Muscle of leg (tissue), 11 donors: ENCODE results near the gene ATP2A2. TPM values are rescaled to one million over a fixed set of nuclear protein-coding genes. Genes with fewer than 3 reads are reported as not detected.

ENCODE experiments used
- DNase-seq: peaks from one replicate; pipeline ENCODE4 v3.0.0; 2013
- H3K27ac ChIP-seq: one replicate; pipeline ENCODE4 v1.5.1; 2013; ENCODE audit warnings: mild to moderate bottlenecking, low read length, control low read depth
- H3K27me3 ChIP-seq: one replicate; pipeline ENCODE4 v1.6.1; 2013; ENCODE audit warnings: low read length; ENCODE audit not compliant: control insufficient read depth, insufficient read depth
- H3K36me3 ChIP-seq: one replicate; pipeline ENCODE4 v1.6.1; 2013; ENCODE audit warnings: low read length; ENCODE audit not compliant: control insufficient read depth, insufficient read depth
- H3K4me1 ChIP-seq: one replicate; pipeline ENCODE4 v1.6.1; 2013; ENCODE audit warnings: low read length; ENCODE audit not compliant: control insufficient read depth, insufficient read depth
- H3K4me3 ChIP-seq: one replicate; pipeline ENCODE4 v1.5.1; 2013; ENCODE audit warnings: low read length, control low read depth
- H3K9me3 ChIP-seq: replicated peaks from 2 replicates; pipeline ENCODE4 v1.6.1; 2013; ENCODE audit warnings: low read depth, low read length; ENCODE audit not compliant: control insufficient read depth
- WGBS: methylation state at CpG from one replicate; pipeline ENCODE4 v1.1.5; 2013; ENCODE audit warnings: missing lambda C conversion rate; ENCODE audit not compliant: insufficient coverage; 5-methylcytosine and 5-hydroxymethylcytosine counted together
- polyA plus RNA-seq, 8 donors: library from polyadenylated mRNA; unstranded; fragments of 120-200 nt; gene quantifications; one replicate each; pipeline versions ENCODE4 v1.2.1 to v1.2.3, GENCODE V29; 2013; ENCODE audit warnings: inconsistent platforms in 1 of 8, low replicate concordance in 1 of 8; ENCODE audit not compliant: insufficient read length in 8 of 8, insufficient read depth in 1 of 8
- total RNA-seq: library from RNA; stranded (reverse); fragments of 120-200 nt; gene quantifications from one replicate; pipeline ENCODE4 v1.2.4, GENCODE V29; 2013

The ATP2A2 gene
- total and polyA plus RNA-seq, 9 donors, result 312 to 712 (median 556) TPM

DNA sequence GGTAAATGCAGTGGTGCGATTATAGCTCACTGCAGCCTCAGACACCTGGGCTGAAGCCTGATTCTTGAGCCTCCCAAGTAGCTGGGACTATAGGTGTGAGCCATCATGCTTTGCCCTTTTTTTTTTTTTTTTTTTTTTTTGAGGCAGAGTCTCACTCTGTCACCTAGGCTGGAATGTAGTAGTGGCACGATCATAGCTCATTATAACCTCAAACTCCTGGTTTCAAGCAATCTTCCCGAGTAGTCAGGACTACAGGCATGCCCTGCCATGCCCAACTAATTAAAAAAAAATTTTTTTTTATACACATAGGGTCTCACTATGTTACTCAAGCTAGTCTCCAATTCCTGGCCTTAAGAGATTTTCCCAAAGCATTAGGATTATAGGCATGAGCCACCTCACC lies 6.9 kb downstream of the ATP2A2 start:
- Histone ChIP-seq H3K4me3 (no peak overlapping the region), H3K27ac (no peak overlapping the region), H3K4me1 (peaks cover 6% of the 10 kb centered on the region), H3K36me3 (peaks cover 40% of the 10 kb centered on the region), H3K9me3 (no peaks in the 10 kb centered on the region), H3K27me3 (no peaks in the 10 kb centered on the region)
- WGBS, result 78% methylated on average over 1 of the region's 3 CpGs
- no peak for DNase-seq

DNA sequence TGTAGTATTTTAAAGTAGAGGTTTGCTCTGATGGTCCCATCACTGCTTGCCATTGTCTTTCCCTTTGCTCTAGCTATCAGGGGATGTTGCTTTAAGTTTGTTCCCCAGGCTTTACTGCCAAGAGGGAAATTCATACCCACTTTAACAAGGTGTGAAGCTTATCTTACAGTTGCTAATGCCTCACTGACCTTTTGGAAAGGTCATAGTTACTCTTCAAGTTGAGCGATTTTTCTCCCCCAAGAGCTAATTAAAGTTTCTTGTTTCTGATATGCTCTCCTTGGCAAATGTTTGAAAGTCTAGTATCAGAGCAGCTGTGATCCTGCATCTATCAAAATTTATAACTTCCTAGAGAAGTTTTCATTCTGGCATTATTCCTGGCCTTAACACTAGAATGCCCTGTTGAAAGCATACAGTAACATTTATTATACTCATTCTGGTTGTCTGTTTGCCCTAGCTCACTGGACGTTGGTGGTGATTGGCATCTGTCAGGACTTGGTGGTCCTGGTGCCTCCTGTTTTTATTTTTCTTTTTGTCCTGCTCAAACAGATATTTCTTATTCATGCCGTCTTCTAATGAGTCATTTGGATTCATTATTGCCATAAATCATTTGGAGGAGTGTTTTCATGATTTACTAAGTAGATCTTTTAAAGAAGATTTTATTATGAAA lies 8.1 kb downstream of the ATP2A2 start:
- Histone ChIP-seq H3K36me3 (peaks cover 41% of the 10 kb centered on the region), H3K4me1 (peaks cover 5% of the 10 kb centered on the region), H3K27ac (no peak overlapping the region)

DNA sequence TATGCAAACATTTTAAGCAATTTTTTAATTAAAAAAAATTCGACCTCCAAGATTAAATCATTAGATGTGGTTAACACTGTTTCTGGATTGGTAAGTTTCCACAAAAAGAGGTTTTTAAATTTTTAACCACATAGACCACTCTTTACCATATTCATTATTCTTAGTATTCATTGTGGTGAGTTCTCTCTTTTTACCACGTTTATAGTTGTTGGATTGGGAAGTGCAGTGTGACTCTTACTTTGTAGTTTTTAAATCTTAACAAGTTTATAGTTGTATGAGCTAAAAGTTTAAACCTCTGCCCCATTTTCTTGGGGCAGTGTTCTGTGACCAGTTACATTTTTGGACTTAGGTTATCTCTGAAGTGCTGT lies 8.6 kb downstream of the ATP2A2 start:
- H3K4me3 ChIP-seq, result no peak overlapping the region

More for the DNA sequence above, 8.1 kb downstream of the ATP2A2 start:
- Histone ChIP-seq H3K4me3 (no peak overlapping the region), H3K27me3 (no peaks in the 10 kb centered on the region), H3K9me3 (no peaks in the 10 kb centered on the region)
- DNase-seq, result no peak
- WGBS, result no CpG with 5 or more reads among the region's 3 CpGs

DNA sequence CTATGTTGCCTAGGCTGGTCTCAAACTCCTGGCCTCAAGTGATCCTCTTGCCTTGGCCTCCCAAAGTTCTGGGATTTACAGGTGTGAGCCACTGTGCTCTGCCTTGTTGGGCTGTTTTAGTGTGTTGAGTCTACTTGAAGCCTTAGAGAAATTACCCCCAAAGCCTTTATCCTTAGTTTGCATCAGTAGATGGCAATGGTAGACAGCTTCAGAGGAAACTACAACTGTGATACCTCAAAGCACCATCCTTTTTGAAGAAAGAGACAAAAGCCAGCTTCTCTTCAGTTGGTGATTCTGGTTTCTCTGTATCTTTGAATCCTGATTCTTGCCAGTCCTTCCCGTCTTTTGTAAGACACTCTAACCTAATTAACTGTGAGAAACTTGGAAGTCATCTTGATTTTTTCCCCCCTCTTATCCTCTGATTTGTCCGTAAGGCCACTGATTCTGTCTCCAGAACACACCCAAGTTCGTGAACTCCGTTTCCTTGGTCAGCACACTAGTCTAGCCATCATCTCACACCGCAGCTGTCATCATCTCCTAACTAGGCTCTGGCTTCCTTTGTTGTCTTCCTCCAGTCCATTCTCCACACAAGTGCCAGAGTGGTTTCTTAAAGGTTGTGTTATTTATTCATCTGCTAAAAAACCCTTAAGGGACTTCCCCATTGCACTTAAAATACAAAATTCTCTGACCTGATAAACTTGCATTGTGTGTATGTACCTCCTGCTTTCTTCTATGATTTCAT lies 20.2 kb downstream of the ATP2A2 start:
- H3K27ac ChIP-seq, result no peak overlapping the region
- H3K4me3 ChIP-seq, result no peak overlapping the region
- no peaks in the 10 kb centered on the region for H3K9me3 ChIP-seq
- DNase-seq, result peak; percentile 23
- no peaks in the 10 kb centered on the region for H3K4me1 ChIP-seq
- 56% methylated on average over 4 of the region's 5 CpGs for WGBS
- H3K36me3 ChIP-seq, result peaks cover 55% of the 10 kb centered on the region
- H3K27me3 ChIP-seq, result no peaks in the 10 kb centered on the region

More for the DNA sequence above, 8.6 kb downstream of the ATP2A2 start:
- Histone ChIP-seq H3K36me3 (peaks cover 46% of the 10 kb centered on the region), H3K9me3 (no peaks in the 10 kb centered on the region), H3K27me3 (no peaks in the 10 kb centered on the region), H3K27ac (no peak overlapping the region), H3K4me1 (peaks cover 5% of the 10 kb centered on the region)
- DNase-seq, result no peak
- WGBS, result no CpG with 5 or more reads among the region's 2 CpGs

DNA sequence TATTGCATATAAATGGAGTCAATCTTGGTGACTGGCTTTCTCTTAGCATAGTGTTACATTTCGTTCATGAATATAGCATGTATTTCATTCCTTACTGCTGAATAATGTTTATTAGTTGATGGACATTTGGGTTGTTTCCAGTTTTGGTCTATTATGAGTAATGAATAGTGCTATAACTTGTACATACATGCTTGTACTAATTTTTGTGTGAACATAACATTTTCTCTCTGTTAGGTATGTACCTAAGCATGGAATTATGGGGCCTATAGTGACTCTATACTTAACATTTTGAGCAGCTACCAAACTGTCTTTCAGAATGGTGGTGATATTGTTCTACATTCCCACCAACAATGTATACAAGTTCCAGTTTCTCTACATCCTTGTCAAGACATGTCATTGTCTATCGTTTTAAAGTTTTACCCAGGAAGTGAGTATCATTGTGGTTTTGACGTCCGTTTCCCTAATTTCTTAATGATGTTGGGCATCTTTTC lies 23.1 kb downstream of the ATP2A2 start:
- Histone ChIP-seq H3K36me3 (peaks cover 43% of the 10 kb centered on the region), H3K27ac (no peak overlapping the region), H3K4me1 (no peaks in the 10 kb centered on the region), H3K9me3 (no peaks in the 10 kb centered on the region), H3K27me3 (no peaks in the 10 kb centered on the region), H3K4me3 (no peak overlapping the region)
- no peak for DNase-seq
- WGBS, result no CpG with 5 or more reads among the region's 4 CpGs

DNA sequence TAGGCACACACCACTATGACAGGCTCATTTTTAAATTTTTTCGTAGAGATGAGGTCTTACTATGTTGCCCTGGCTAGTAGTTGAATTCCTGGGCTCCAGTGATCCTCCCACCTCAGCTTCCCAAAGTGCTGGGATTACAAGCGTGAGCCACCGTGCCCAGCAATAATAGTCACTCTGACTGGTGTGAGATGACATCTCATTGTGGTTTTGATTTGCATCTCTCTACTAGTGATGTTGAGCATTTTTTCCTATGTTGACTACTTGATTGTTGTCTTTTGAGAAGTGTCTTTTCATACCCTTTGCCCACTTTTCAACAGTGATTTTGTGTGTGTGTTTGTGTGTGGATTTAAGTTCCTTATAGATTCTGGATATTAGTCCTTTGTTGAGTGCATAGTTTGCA lies 26.3 kb downstream of the ATP2A2 start:
- peaks cover 38% of the 10 kb centered on the region for H3K36me3 ChIP-seq
- H3K4me1 ChIP-seq, result no peaks in the 10 kb centered on the region
- H3K27me3 ChIP-seq, result no peaks in the 10 kb centered on the region
- no peaks in the 10 kb centered on the region for H3K9me3 ChIP-seq
- no peak overlapping the region for H3K27ac ChIP-seq
- WGBS, result no CpG with 5 or more reads among the region's 3 CpGs
- H3K4me3 ChIP-seq, result no peak overlapping the region
- DNase-seq, result no peak

DNA sequence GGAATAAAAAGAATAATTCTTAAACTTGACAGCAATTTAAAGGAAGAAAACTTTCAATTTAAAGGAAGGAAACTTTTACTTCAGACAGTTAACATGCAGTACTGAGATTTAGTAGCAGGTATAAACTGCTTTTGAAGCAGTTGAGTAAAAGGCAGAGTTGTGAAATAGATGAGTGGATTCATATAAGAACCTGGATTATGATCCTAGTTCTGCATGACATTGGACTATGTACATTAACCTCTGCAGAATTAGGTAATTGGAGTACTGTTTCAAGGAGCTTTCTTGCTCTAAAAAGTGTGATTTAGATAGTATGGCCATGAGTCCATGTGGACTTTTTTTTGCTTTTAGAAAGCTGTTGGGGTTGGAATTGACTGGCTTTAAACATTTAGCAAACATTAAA lies 29.7 kb downstream of the ATP2A2 start:
- DNase-seq, result no peak
- Histone ChIP-seq H3K4me1 (no peaks in the 10 kb centered on the region), H3K27ac (no peak overlapping the region), H3K27me3 (no peaks in the 10 kb centered on the region), H3K36me3 (peaks cover 34% of the 10 kb centered on the region), H3K4me3 (no peak overlapping the region), H3K9me3 (no peaks in the 10 kb centered on the region)

DNA sequence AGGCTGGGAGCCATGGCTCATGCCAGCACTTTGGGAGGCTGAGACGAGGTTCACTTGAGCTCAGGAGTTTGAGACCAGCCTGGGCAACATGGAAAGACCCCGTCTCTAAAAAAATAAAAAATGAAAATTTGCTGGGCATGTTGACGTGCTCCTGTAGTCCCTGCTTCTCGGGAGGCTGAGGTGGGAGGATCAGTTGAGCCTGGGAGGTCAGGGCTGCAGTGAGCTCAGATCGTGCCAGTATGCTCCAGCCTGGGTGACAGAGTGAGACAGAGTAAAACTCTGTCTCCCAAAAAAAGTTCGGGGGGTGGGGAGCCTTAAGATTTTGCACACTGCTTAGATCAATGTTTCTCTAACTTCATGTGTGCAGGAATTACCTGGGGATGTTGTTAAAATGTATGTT lies 30.9 kb downstream of the ATP2A2 start:
- Histone ChIP-seq H3K4me1 (peaks cover 2% of the 10 kb centered on the region), H3K4me3 (no peak overlapping the region), H3K36me3 (peaks cover 28% of the 10 kb centered on the region), H3K27me3 (no peaks in the 10 kb centered on the region), H3K9me3 (no peaks in the 10 kb centered on the region), H3K27ac (no peak overlapping the region)
- no peak for DNase-seq
- WGBS, result 89% methylated on average over 6 of the region's 6 CpGs

DNA sequence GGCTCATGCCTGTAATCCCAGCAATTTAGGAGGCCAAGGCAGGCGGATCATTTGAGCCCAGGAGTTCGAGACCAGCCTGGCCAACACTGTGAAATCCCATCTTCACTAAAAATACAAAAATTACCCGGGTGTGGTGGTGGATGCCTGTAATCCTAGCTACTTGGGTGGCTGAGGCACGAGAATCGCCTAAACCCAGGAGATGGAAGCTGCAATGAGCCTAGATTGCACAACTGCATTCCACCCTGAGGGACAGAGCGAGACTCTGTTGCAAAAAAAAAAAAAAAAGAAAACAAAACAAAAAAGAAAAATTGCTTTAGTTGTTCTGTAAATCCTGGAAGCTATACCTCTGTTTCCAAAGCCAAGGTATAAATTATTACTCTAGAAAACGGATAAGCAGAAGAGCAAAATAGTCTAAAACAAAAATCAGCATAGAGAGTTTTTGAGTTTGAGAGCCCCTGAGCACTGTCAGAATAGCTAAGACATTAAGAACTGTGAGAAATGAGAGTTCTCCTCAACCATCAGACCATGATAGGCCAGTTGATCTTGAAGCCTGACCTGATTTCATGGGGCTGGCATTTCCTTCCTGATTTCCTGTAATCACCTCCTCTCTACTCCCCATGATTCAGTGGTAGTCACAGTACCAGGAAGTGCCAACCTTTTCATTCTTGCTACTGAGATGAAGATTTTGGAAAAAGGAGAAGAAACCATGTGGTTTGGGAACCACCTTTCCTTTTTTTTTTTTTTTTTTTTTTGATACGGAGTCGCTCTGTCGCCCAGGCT lies 31.7 kb downstream of the ATP2A2 start:
- no peaks in the 10 kb centered on the region for H3K27me3 ChIP-seq
- no CpG with 5 or more reads among the region's 10 CpGs for WGBS
- H3K4me3 ChIP-seq, result no peak overlapping the region
- peaks cover 2% of the 10 kb centered on the region for H3K4me1 ChIP-seq
- no peaks in the 10 kb centered on the region for H3K9me3 ChIP-seq
- H3K27ac ChIP-seq, result no peak overlapping the region
- no peak for DNase-seq
- peaks cover 23% of the 10 kb centered on the region for H3K36me3 ChIP-seq

DNA sequence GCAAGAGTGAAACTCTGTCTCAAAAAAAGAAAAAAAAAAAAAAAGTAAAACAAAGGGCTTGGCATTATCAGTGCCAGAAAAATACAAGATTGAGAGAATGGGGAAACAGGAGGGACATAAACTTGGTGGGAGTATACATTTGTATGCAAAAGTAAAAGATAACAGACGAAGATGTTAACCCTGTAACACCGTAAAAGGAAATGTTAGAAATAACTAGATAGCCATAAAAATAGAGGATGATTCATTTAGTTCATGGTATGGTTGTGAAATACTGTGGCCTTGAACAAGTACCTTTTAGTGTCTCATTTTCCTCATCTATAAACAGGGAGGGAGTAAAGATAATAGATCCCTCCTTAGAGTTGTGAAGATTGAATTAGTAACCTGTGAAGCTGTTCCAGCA lies 33.3 kb downstream of the ATP2A2 start:
- no peak overlapping the region for H3K4me3 ChIP-seq
- no peaks in the 10 kb centered on the region for H3K9me3 ChIP-seq
- WGBS, result no CpG with 5 or more reads among the region's 2 CpGs
- no peaks in the 10 kb centered on the region for H3K27me3 ChIP-seq
- peaks cover 29% of the 10 kb centered on the region for H3K36me3 ChIP-seq
- DNase-seq, result no peak
- no peak overlapping the region for H3K27ac ChIP-seq
- H3K4me1 ChIP-seq, result peaks cover 2% of the 10 kb centered on the region
